GM12891 (cell line): ENCODE measurements around the gene NUTM1.

Experiments used
- PAX5 ChIP-seq: IDR thresholded peaks from 2 replicates; pipeline ENCODE4 v1.6.1; 2011; ENCODE audit warnings: low read length, moderate library complexity, mild to moderate bottlenecking; ENCODE audit not compliant: insufficient read depth, severe bottlenecking
- POLR2A ChIP-seq: IDR thresholded peaks from 2 replicates; pipeline ENCODE4 v1.6.1; 2011; ENCODE audit warnings: low read depth, low read length, control low read depth
- POLR2AphosphoS5 ChIP-seq: IDR thresholded peaks from 2 replicates; pipeline ENCODE4 v1.6.1; 2011; ENCODE audit warnings: low read depth, low read length, control low read depth
- SPI1 ChIP-seq: IDR thresholded peaks from 2 replicates; pipeline ENCODE4 v1.6.1; 2011; ENCODE audit warnings: low read depth, low read length, control low read depth
- TAF1 ChIP-seq: IDR thresholded peaks from 2 replicates; pipeline ENCODE4 v1.6.1; 2011; ENCODE audit warnings: low read depth, low read length, control low read depth

GRCh38 chr15:34318277-34319079 is 24.6 kb upstream of the NUTM1 start:
- no peak for TF ChIP-seq POLR2AphosphoS5
- no peak for TF ChIP-seq POLR2A
- TF ChIP-seq TAF1: no peak; the same call in 1 of the 2 replicates
- no peak for TF ChIP-seq PAX5
- no peak for TF ChIP-seq SPI1
